NB4 (cell line): ENCODE results near the gene DAB1.
A peak's percentile ranks its signal among the peaks of the same experiment; 100 is the strongest.

Source experiments
- DNase-seq: peaks from one replicate; pipeline ENCODE4 v3.0.0; 2010; ENCODE audit warnings: low read depth
- H3K4me3 ChIP-seq: one replicate; pipeline ENCODE4 v1.5.1; 2011; ENCODE audit warnings: mild to moderate bottlenecking, low read depth, low read length, moderate library complexity
- MYC ChIP-seq: IDR thresholded peaks from 2 replicates; pipeline ENCODE4 v1.6.1; 2011; ENCODE audit warnings: low read depth, low read length
- POLR2A ChIP-seq: IDR thresholded peaks from 2 replicates; pipeline ENCODE4 v1.6.1; 2011; ENCODE audit warnings: mild to moderate bottlenecking; ENCODE audit not compliant: insufficient read length; ENCODE audit errors: extremely low read depth
- TF ChIP-seq, protein P1 (sequence below): IDR thresholded peaks from 2 replicates; pipeline ENCODE4 v1.6.1; 2011; ENCODE audit warnings: low read depth, low read length
- TF ChIP-seq, protein P2 (sequence below): IDR thresholded peaks from one replicate; pipeline ENCODE4 v1.5.1; 2012; ENCODE audit warnings: low read depth, low read length

The DAB1 gene

GRCh38 chr1:57024428-57024827, 399.4 kb downstream of the DAB1 start:
- H3K4me3 ChIP-seq: no peak overlapping the region
- TF ChIP-seq, protein P1, sequence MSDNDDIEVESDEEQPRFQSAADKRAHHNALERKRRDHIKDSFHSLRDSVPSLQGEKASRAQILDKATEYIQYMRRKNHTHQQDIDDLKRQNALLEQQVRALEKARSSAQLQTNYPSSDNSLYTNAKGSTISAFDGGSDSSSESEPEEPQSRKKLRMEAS: no peak
- no peak for TF ChIP-seq POLR2A
- TF ChIP-seq, protein P2, sequence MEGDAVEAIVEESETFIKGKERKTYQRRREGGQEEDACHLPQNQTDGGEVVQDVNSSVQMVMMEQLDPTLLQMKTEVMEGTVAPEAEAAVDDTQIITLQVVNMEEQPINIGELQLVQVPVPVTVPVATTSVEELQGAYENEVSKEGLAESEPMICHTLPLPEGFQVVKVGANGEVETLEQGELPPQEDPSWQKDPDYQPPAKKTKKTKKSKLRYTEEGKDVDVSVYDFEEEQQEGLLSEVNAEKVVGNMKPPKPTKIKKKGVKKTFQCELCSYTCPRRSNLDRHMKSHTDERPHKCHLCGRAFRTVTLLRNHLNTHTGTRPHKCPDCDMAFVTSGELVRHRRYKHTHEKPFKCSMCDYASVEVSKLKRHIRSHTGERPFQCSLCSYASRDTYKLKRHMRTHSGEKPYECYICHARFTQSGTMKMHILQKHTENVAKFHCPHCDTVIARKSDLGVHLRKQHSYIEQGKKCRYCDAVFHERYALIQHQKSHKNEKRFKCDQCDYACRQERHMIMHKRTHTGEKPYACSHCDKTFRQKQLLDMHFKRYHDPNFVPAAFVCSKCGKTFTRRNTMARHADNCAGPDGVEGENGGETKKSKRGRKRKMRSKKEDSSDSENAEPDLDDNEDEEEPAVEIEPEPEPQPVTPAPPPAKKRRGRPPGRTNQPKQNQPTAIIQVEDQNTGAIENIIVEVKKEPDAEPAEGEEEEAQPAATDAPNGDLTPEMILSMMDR: no peak
- TF ChIP-seq MYC: no peak
- no peak for DNase-seq

- DNase-seq: no peak
- no peak overlapping the region for H3K4me3 ChIP-seq
- TF ChIP-seq, protein P2: no peak
- no peak for TF ChIP-seq MYC
- no peak for TF ChIP-seq POLR2A
- TF ChIP-seq, protein P1: no peak
Observed at GRCh38 chr1:57020216-57020615, 403.6 kb downstream of the DAB1 start.

- DNase-seq: no peak
- TF ChIP-seq POLR2A (no peak), MYC (no peak)
- TF ChIP-seq, protein P1: no peak
- TF ChIP-seq, protein P2: no peak
- H3K4me3 ChIP-seq: no peak overlapping the region
Observed at GRCh38 chr1:57019236-57019839, 404.5 kb downstream of the DAB1 start.

GRCh38 chr1:57018119-57018518, 405.7 kb downstream of the DAB1 start:
- TF ChIP-seq, protein P1: no peak
- TF ChIP-seq, protein P2: no peak
- TF ChIP-seq POLR2A: no peak
- TF ChIP-seq MYC: no peak
- no peak overlapping the region for H3K4me3 ChIP-seq
- no peak for DNase-seq

DNA sequence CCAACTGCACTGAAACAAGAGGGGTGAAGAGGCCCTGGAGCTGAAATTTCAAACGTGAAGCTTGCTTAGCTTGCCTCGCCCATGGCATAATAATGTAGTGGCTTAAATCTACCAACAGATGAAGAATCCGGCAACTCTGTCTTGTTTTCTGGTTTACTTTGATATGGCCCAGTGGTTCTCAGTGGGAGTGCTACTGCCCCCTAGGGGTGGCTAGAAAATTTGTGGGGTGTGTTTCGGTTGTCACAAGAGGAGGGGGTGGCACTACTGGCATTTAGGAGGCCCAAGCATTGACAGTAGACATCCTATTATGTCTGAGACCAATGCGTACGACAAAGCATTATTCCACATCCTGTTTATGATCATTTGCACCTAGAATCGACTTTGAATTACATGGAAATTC, 406.1 kb downstream of the DAB1 start:
- no peak for TF ChIP-seq POLR2A
- TF ChIP-seq, protein P2: peak; percentile 51
- TF ChIP-seq, protein P1: no peak
- H3K4me3 ChIP-seq: no peak overlapping the region
- DNase-seq: peak; percentile 25

DNA sequence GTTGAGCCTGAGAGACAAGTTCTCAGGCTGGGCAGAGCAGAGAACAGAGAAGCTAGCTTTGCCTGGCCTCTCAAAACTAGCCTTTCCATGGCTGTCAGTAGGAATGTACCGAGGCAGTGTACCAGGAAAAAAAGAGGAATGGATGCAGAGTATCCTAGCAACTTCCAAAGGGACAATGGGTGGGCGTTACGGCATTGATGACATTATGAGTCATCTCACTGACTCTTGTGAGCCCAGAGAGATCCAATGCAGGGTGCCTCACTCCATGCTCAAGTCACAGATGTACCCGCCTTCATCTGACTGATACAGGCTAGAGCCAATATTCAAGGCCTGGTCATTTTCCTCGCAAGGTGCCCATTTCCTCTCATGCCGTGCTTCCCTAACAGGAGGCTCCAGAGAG, 406.7 kb downstream of the DAB1 start:
- TF ChIP-seq MYC (no peak), POLR2A (no peak)
- TF ChIP-seq, protein P1: no peak
- TF ChIP-seq, protein P2: no peak
- DNase-seq: no peak
- no peak overlapping the region for H3K4me3 ChIP-seq
